HL-60/S4 (cell line): ENCODE data around the gene ATP6V1C2.

ENCODE experiments used
- in situ Hi-C: fragments of 300-500 bp; cut with MboI; formaldehyde crosslinking; loops from 2 replicates; pipeline ENCODE4 v1.14.3; 2022; ENCODE audit warnings: low sequenced_read_pairs

Gene ATP6V1C2

DNA sequence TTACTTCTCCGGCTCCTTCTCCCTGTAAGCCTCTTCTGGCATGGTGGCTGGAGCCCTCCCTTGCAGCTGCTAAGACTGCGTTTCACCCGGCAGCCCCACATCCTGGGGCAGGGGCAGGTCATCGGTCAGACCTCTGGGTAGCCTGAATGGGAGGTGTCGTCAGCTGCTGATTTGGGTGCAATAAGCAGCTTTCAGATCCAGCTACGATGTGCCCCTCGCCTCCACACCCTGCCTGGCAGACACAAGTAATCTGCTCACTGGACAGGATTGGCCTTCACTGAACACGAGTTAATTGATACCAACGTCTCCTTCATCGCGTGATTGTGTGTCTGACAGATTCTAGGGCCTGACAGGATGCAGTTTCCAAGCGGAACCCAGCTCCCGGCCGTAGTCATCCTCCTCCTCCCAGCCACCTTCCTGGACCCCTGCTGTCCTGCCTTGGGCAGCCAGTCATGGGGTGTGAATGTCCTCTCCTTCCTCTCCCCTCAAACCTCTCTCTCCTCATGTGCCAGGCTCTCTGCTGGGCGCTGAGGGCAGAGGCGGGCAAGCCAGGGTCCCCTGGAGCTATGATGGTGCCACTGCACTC, 110.1 kb downstream of the ATP6V1C2 start:
- in situ Hi-C loops = loop anchor here (10.0 to 25.0 kb wide), 2 partner anchors 581 to 753 kb away; no protein-coding TSS in a partner anchor

DNA sequence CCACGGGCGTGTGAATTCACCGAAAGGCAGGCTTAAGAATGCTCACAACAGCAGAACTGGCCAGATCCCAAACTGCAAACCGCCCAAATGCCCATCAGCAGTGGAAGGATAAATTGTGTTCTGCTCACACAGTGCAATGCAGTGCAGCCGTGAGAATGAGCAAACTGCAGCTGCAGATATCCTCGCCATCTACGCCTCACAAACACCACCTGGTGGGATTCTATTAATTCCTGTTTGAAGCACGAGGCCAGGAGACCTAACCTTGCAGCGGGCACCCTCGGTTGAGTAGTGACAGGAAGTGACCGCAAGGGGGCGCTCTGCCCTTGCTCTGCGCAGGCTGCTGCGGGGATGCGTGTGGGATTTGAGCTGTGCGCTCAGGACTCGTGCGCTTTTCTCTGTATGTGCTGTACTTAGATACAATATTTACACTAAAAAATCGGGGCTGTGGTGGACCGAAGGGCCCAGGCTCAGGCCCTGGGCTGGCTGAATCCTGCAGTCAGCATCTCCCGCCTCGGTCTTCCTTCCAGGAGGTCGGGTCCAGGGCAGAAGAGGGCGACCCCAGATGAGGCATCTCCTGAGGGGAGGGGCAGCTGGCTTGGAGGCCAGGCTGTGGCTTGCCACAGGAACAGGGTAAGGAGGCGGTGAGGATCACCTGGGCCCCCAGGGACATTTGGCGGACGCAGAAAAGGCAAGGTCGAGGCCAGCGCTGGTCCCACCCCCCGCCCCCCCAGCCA, 110.9 kb downstream of the ATP6V1C2 start:
- in situ Hi-C loops = loop anchor here (10.0 to 25.0 kb wide), 2 partner anchors 580 to 752 kb away; no protein-coding TSS in a partner anchor

DNA sequence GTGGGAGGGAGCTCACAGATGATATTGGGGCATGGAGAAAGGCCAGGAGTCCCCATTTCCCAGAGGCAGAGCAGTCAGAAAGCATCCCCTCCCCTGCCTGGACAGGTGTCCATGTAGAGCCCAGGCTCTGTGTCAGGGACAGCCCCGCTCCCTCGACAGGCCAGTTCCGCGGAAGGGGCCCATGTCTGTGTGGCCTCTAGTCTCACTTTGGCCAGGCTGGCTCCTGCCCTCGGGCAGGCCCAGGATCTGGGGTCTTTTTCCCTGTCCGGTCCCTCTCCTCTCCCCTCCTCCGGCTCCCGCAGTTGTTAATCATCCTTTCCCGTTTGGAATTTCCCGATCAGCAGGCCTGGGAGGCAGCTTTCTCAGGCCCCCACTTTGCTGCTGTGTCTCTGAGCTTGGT, 111.6 kb downstream of the ATP6V1C2 start:
- in situ Hi-C loops = loop anchor here (10.0 to 25.0 kb wide), 2 partner anchors 579 to 752 kb away; no protein-coding TSS in a partner anchor

DNA sequence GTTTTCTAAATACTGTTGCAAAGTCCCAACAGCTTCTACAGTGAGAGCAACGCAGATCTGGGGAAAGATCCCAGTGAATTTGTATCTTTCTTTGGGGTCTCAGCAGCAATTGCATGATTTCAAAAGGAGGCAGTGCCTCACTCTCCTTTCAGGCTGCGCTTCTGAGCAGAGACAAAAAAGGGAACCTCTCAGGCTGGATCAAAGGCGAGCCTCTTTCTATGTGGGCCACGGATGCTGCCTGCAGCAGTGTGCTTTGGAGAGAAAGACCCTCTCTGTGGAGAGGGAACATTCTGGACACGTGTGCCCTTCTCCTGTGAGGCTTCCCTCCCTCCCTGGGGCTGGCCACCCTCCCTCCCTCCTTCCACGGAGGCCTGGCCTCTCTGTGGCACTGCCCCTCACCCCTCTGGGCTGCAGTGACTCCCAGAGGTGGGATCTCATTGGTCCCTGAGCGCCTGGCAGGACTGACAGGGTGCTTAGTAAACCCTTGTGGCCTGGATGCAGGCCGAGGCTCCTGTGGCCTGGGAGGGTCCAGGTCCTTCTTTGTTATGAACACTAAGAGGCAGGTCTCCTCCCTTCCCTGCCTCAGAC, 112.7 kb downstream of the ATP6V1C2 start:
- in situ Hi-C loops = loop anchor here (10.0 to 25.0 kb wide), 2 partner anchors 578 to 751 kb away; no protein-coding TSS in a partner anchor
